ENCODE results near the gene PRKG1. TPM values are rescaled to one million over a fixed set of nuclear protein-coding genes. Genes with fewer than 3 reads are reported as not detected.

The PRKG1 gene
- total and polyA plus RNA-seq, 2 donors from 2014 or later = 3.6 to 14.8 TPM

DNA sequence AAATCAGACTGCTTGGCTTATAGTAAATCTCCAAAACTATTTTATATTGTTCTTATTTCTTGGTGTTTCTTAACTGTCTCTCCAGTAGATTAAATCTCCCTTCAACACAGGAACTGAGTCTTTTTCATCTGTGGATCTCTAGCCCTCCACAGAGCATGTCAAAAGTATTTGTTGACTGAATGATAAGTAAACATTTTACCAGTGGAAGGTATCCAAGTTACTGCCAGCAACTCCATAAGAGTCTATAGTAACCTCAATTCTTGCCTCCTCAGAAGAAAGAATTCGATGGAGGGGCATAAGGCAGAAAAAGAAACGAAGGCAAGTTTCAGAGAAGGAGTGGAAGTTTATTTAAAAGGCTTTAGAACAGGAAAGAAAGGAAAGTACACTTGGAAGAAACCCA lies 945.9 kb downstream of the PRKG1 start:
- Histone ChIP-seq H3K9me3 (ENCODE audit: control insufficient read depth in 2 of 3, insufficient read depth in 1 of 3, low read length in 3 of 3) (no peaks in the 10 kb centered on the region), H3K27me3 (ENCODE audit: control insufficient read depth, insufficient read depth, low read length) (no peaks in the 10 kb centered on the region), H3K4me3 (ENCODE audit: low read length in 3 of 3) (no peak overlapping the region), H3K4me1 (ENCODE audit: control insufficient read depth in 2 of 3, insufficient read depth in 2 of 3, low read depth in 1 of 3, low read length in 3 of 3) (peaks cover 0 to 4% (median 0%) of the 10 kb centered on the region in 3 donors), H3K36me3 (ENCODE audit: control insufficient read depth in 2 of 3, insufficient read depth in 3 of 3, low read length in 3 of 3) (no peaks in the 10 kb centered on the region), H3K27ac (ENCODE audit: low read depth in 2 of 2, low read length in 2 of 2) (no peak overlapping the region), H3K9ac (ENCODE audit: low read length in 3 of 3) (no peak overlapping the region)
- TF ChIP-seq, protein P1, sequence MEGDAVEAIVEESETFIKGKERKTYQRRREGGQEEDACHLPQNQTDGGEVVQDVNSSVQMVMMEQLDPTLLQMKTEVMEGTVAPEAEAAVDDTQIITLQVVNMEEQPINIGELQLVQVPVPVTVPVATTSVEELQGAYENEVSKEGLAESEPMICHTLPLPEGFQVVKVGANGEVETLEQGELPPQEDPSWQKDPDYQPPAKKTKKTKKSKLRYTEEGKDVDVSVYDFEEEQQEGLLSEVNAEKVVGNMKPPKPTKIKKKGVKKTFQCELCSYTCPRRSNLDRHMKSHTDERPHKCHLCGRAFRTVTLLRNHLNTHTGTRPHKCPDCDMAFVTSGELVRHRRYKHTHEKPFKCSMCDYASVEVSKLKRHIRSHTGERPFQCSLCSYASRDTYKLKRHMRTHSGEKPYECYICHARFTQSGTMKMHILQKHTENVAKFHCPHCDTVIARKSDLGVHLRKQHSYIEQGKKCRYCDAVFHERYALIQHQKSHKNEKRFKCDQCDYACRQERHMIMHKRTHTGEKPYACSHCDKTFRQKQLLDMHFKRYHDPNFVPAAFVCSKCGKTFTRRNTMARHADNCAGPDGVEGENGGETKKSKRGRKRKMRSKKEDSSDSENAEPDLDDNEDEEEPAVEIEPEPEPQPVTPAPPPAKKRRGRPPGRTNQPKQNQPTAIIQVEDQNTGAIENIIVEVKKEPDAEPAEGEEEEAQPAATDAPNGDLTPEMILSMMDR (IDR thresholded peaks at IDR 0.05; ENCODE audit: borderline replicate concordance, extremely low read depth, insufficient read depth) = no peak
- DNase-seq = no peak
- intact Hi-C loops (cut with DNase I) = no loop called here
- FAIRE-seq = no peak

DNA sequence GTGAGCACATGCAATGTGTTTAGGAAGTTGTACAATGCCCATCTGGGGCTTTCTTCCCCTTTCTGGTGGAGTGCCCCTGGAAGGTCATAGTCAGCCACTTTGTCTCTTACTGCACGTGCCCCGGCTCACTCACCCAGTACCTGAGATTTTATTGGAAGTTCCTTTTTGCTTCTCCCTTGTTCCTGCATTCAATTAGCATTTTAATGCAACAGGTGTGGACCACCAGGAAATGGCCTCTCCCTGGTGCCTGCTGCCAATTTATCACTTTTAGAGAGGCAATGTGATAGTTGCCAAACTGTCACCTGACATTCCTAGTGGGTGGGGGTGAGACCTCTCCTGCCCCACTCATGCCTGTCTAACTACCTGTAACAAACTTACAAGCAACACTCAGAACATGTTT lies 946.4 kb downstream of the PRKG1 start:
- Histone ChIP-seq H3K36me3 (ENCODE audit: control insufficient read depth in 2 of 3, insufficient read depth in 3 of 3, low read length in 3 of 3) (no peaks in the 10 kb centered on the region), H3K4me1 (ENCODE audit: control insufficient read depth in 2 of 3, insufficient read depth in 2 of 3, low read depth in 1 of 3, low read length in 3 of 3) (peaks cover 0 to 4% (median 0%) of the 10 kb centered on the region in 3 donors), H3K9me3 (ENCODE audit: control insufficient read depth in 2 of 3, insufficient read depth in 1 of 3, low read length in 3 of 3) (no peaks in the 10 kb centered on the region), H3K27me3 (ENCODE audit: control insufficient read depth, insufficient read depth, low read length) (no peaks in the 10 kb centered on the region), H3K9ac (ENCODE audit: low read length in 3 of 3) (no peak overlapping the region), H3K27ac (ENCODE audit: low read depth in 2 of 2, low read length in 2 of 2) (no peak overlapping the region), H3K4me3 (ENCODE audit: low read length in 3 of 3) (no peak overlapping the region)
- FAIRE-seq = no peak
- TF ChIP-seq, protein P1 (IDR thresholded peaks at IDR 0.05; ENCODE audit: borderline replicate concordance, extremely low read depth, insufficient read depth) = no peak
- intact Hi-C loops (cut with DNase I) = no loop called here
- DNase-seq = peak in 4 of 5 donors; percentile 35 to 41 (median 37)

DNA sequence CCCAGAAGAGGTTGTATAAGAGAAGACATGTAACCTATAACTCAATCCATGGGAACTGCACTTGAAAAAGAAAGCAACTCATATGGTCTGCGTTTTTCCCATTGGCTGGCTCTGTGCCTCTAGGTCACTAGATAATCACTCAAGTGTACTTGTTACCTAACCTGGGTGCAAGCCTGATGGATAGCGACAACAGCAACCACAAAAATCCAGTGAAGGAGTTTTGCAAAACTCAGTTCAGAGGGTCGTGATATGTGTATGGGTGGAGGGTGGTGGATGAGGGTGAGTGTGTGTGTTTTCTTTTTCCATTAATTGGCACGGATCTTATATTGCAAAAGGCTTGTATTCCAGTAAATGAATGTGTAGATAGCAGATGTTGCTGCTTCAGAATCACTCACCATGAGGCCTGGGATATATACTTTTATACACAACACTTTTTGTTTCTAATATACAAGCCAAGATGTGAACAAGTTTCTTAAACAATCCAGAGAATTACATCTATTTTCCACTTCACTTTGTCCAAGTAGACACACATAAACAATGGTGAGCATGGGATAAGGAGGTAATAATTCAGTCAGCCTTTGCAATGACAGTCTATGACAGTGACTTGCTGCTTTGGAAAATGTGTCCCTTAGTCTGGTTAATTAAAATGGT lies 952.9 kb downstream of the PRKG1 start:
- FAIRE-seq = no peak

More for the DNA sequence above, 952.9 kb downstream of the PRKG1 start:
- Histone ChIP-seq H3K27me3 (ENCODE audit: control insufficient read depth, insufficient read depth, low read length) (no peaks in the 10 kb centered on the region), H3K27ac (ENCODE audit: low read depth in 2 of 2, low read length in 2 of 2) (no peak overlapping the region), H3K4me1 (ENCODE audit: control insufficient read depth in 2 of 3, insufficient read depth in 2 of 3, low read depth in 1 of 3, low read length in 3 of 3) (no peaks in the 10 kb centered on the region), H3K9ac (ENCODE audit: low read length in 3 of 3) (no peak overlapping the region), H3K36me3 (ENCODE audit: control insufficient read depth in 2 of 3, insufficient read depth in 3 of 3, low read length in 3 of 3) (no peaks in the 10 kb centered on the region), H3K4me3 (ENCODE audit: low read length in 3 of 3) (no peak overlapping the region), H3K9me3 (ENCODE audit: control insufficient read depth in 2 of 3, insufficient read depth in 1 of 3, low read length in 3 of 3) (no peaks in the 10 kb centered on the region)
- no peak for DNase-seq
- intact Hi-C loops (cut with DNase I) = no loop called here
- TF ChIP-seq, protein P1 (IDR thresholded peaks at IDR 0.05; ENCODE audit: borderline replicate concordance, extremely low read depth, insufficient read depth) = no peak
